MCF 10A (cell line): Measurements from ENCODE around the gene WASF1. TPM values are rescaled to one million over a fixed set of nuclear protein-coding genes. Genes with fewer than 3 reads are reported as not detected.
"Not testable (repeated sequence)": the region's sequence is repeated elsewhere in the genome, so short reads cannot be mapped to it uniquely, and the experiment has no call there.

ENCODE experiments used
- BruUV-seq: library from RNA; stranded (reverse); fragments of 400-500 nt; replicated peaks from 2 replicates; lab custom pipeline; 2021; lab: Mats Ljungman, UMichigan
- CTCF ChIA-PET: fragments of 300-600 bp; sonication (Branson Sonifier 250); formaldehyde crosslinking; extraction: SDS; loops from one replicate; lab custom pipeline; 2021; ENCODE audit warnings: antibody characterized with exemption, inconsistent platforms; lab: Yijun Ruan, JAX
- POLR2A ChIA-PET: fragments of 300-600, 350-650 bp; sonication (Branson Sonifier 250); formaldehyde crosslinking; extraction: SDS; loops from one replicate; lab custom pipeline; 2020; ENCODE audit warnings: antibody characterized with exemption, inconsistent platforms; lab: Yijun Ruan, JAX
- DNase-seq: peaks from one replicate; pipeline ENCODE4 v3.0.0-alpha.2; 2018; ENCODE audit not compliant: unreplicated experiment
- H3K27ac Mint-ChIP-seq: one replicate; pipeline ENCODE4 v1.8.0; 2022; ENCODE audit warnings: mild to moderate bottlenecking, low read depth, mixed read lengths; ENCODE audit not compliant: unreplicated experiment
- H3K27me3 Mint-ChIP-seq: one replicate; pipeline ENCODE4 v1.8.0; 2022; ENCODE audit warnings: mixed read lengths; ENCODE audit not compliant: insufficient read depth, unreplicated experiment
- H3K36me3 Mint-ChIP-seq: one replicate; pipeline ENCODE4 v1.8.0; 2022; ENCODE audit warnings: mild to moderate bottlenecking, moderate library complexity, mixed read lengths; ENCODE audit not compliant: insufficient read depth, unreplicated experiment
- H3K4me1 Mint-ChIP-seq: one replicate; pipeline ENCODE4 v1.8.0; 2022; ENCODE audit warnings: mixed read lengths; ENCODE audit not compliant: insufficient read depth, unreplicated experiment
- H3K4me3 Mint-ChIP-seq: one replicate; pipeline ENCODE4 v1.8.0; 2022; ENCODE audit warnings: mild to moderate bottlenecking, moderate library complexity, mixed read lengths; ENCODE audit not compliant: unreplicated experiment
- H3K9me3 Mint-ChIP-seq: one replicate; pipeline ENCODE4 v1.8.0; 2022; ENCODE audit warnings: mixed read lengths; ENCODE audit not compliant: unreplicated experiment
- intact Hi-C: fragments of 100-400 bp; cut with micrococcal nuclease; formaldehyde crosslinking; loops from 2 replicates; pipeline ENCODE4 v1.14.1; 2022
- total RNA-seq: library from RNA; stranded (reverse); gene quantifications from 2 replicates; pipeline ENCODE4 v1.2.3, GENCODE V29; 2022
- TF ChIP-seq, protein P1 (sequence below): fragments of 200-600 bp; IDR thresholded peaks from one replicate; pipeline ENCODE4 v1.8.0; 2022; ENCODE audit warnings: antibody characterized with exemption, mild to moderate bottlenecking; ENCODE audit not compliant: unreplicated experiment

The WASF1 gene
- total RNA-seq, 1 experiment from 2014 or later = 55.7 TPM

DNA sequence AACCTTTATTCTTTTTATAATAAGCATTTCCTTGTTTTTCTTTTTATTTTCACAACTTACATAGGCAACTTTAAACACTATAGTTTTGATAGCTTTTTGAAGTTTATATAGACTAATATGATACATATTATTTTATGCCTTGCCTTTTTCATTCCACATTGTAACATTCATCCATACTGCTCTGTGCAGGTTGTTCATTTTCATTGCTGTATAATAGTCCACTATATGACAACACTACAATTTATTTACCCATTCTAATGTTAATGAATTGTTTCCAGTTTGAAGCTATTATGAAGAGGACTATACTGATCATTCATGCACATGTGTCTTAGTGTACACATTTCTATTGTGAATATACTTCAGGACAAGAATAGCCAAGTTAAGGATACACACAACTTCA, 49.1 kb downstream of the WASF1 start:
- intact Hi-C loops = no loop called here
- no peaks in the 10 kb centered on the region for H3K9me3 Mint-ChIP-seq
- ChIA-PET POLR2A (interaction anchor here (0.7 kb wide), 1 partner anchor 29 kb away, joined by 3 read pairs; no protein-coding TSS in a partner anchor), CTCF (no interaction called here)
- no peak overlapping the region for H3K4me3 Mint-ChIP-seq
- H3K27ac Mint-ChIP-seq = no peak overlapping the region
- H3K27me3 Mint-ChIP-seq = no peaks in the 10 kb centered on the region
- H3K4me1 Mint-ChIP-seq = no peaks in the 10 kb centered on the region
- peaks cover 15% of the 10 kb centered on the region for H3K36me3 Mint-ChIP-seq
- DNase-seq = no peak
- TF ChIP-seq, protein P1, sequence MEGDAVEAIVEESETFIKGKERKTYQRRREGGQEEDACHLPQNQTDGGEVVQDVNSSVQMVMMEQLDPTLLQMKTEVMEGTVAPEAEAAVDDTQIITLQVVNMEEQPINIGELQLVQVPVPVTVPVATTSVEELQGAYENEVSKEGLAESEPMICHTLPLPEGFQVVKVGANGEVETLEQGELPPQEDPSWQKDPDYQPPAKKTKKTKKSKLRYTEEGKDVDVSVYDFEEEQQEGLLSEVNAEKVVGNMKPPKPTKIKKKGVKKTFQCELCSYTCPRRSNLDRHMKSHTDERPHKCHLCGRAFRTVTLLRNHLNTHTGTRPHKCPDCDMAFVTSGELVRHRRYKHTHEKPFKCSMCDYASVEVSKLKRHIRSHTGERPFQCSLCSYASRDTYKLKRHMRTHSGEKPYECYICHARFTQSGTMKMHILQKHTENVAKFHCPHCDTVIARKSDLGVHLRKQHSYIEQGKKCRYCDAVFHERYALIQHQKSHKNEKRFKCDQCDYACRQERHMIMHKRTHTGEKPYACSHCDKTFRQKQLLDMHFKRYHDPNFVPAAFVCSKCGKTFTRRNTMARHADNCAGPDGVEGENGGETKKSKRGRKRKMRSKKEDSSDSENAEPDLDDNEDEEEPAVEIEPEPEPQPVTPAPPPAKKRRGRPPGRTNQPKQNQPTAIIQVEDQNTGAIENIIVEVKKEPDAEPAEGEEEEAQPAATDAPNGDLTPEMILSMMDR = no peak
- BruUV-seq = no TSS peak

DNA sequence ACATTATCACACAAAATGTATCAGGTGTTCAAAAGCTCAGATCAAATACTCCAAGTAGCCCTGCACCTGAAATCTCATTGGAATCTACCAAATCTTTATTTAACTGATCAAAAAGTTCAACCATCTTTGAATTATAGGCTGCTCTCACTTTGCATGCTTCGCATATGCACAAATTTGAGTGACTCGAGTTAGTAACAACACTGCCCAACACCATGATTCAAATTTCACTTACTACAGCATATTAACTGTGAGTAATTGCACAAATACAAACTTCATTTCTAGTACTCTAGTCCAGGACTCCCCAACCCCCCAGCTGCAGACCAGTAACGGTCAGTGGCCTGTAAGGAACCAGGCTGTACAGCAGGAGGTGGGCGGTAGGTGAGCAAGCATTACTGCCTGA, 51.1 kb downstream of the WASF1 start:
- Mint-ChIP-seq H3K9me3 (no peaks in the 10 kb centered on the region), H3K27ac (peak overlapping the region; percentile 31), H3K4me3 (no peak overlapping the region), H3K27me3 (no peaks in the 10 kb centered on the region), H3K36me3 (peaks cover 30% of the 10 kb centered on the region), H3K4me1 (no peaks in the 10 kb centered on the region)
- DNase-seq = no peak
- intact Hi-C loops = no loop called here
- CTCF ChIA-PET = interaction anchor here (0.5 kb wide), 1 partner anchor 343 kb away, joined by 3 read pairs; no protein-coding TSS in a partner anchor
- no TSS peak for BruUV-seq
- TF ChIP-seq, protein P1 = no peak
- POLR2A ChIA-PET = interaction anchor here (1.4 kb wide), 1 partner anchor 19 kb away, joined by 5 read pairs; no protein-coding TSS in a partner anchor

DNA sequence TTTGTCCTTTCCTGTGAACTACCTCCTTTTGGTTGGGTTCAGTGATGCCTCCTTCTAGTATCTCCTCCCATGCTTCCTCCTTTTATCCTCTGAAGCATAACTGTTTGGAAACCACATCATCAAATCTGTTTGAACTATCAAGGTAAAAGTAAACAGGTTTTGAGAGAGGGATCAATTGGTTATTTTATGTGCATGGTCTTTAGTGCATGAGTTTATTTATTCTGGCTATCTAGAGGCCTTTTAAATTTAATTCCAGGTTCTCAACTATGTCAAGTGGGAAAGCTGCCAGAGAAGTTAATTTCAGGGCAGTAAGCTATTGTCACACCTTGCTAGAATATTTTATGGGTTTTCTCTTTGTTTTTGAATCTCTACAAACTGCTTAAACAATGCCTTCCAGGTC, 54.1 kb downstream of the WASF1 start:
- no TSS peak for BruUV-seq
- CTCF ChIA-PET = no interaction called here
- Mint-ChIP-seq H3K27me3 (no peaks in the 10 kb centered on the region), H3K27ac (no peak overlapping the region), H3K4me1 (no peaks in the 10 kb centered on the region), H3K36me3 (peaks cover 46% of the 10 kb centered on the region), H3K9me3 (no peaks in the 10 kb centered on the region), H3K4me3 (no peak overlapping the region)
- TF ChIP-seq, protein P1 = no peak
- POLR2A ChIA-PET = no interaction called here
- no peak for DNase-seq
- intact Hi-C loops = no loop called here

DNA sequence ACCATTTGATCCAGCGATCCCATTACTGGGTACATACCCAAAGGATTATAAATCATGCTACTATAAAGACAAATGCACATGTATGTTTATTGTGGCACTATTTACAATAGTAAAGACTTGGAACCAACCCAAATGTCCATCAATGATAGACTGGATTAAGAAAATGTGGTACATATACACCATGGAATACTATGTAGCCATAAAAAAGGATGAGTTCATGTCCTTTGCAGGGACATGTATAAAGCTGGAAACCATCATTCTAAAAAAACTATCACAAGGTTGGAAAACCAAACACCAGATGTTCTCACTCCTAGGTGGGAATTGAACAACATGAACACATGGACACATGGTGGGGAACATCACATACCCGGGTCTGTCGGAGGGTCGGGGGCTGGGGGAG, 57.8 kb downstream of the WASF1 start:
- BruUV-seq, CTCF ChIA-PET, H3K4me1 Mint-ChIP-seq, H3K27ac Mint-ChIP-seq, intact Hi-C loops, H3K27me3 Mint-ChIP-seq, H3K9me3 Mint-ChIP-seq, DNase-seq, H3K4me3 Mint-ChIP-seq: not testable (repeated sequence)
- POLR2A ChIA-PET = interaction anchor here (0.6 kb wide), 1 partner anchor 174 kb away, joined by 3 read pairs; no protein-coding TSS in a partner anchor
- peaks cover 68% of the 10 kb centered on the region for H3K36me3 Mint-ChIP-seq

DNA sequence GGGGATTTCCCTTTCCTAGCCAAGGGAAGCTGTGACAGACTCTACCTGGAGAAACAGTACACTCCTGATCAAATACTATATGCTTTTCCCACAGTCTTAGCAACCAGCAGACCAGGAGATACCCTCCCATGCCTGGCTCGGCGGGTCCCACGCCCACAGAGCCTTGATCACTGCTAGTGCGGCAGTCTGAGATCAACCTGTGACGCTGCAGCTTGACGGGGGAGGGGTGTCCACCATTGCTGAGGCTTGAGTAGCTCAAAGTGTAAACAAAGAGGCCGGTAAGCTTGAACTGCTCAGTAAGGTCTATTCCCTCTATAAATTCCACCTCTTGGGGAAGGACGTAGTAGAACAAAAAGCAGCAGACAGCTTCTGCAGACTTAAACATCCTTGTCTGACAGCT, 63.2 kb downstream of the WASF1 start:
- ChIA-PET POLR2A (no interaction called here), CTCF (interaction anchor here (0.7 kb wide), 1 partner anchor 57 kb away, joined by 3 read pairs; no protein-coding TSS in a partner anchor)
- peaks cover 6% of the 10 kb centered on the region for H3K4me1 Mint-ChIP-seq
- H3K27me3 Mint-ChIP-seq = no peaks in the 10 kb centered on the region
- intact Hi-C loops = no loop called here
- no peak overlapping the region for H3K4me3 Mint-ChIP-seq
- peaks cover 7% of the 10 kb centered on the region for H3K9me3 Mint-ChIP-seq
- H3K36me3 Mint-ChIP-seq = peaks cover 50% of the 10 kb centered on the region
- DNase-seq = no peak
- no TSS peak for BruUV-seq
- TF ChIP-seq, protein P1 = no peak
- H3K27ac Mint-ChIP-seq = no peak overlapping the region
